IMR-90 (cell line): ENCODE measurements around the gene GRIN1. TPM values are rescaled to one million over a fixed set of nuclear protein-coding genes. Genes with fewer than 3 reads are reported as not detected.
A peak's percentile ranks its signal among the peaks of the same experiment; 100 is the strongest.

Experiments used
- ATAC-seq: fragments of 200-7000 bp; cut with Tn5 transposase; 2 replicates; pipeline ENCODE4 v1.9.1; 2020; ENCODE audit warnings: low read depth, mild to moderate bottlenecking, moderate library complexity
- BruUV-seq: library from RNA; stranded (reverse); fragments of 400-500 nt; replicated peaks from 2 replicates; lab custom pipeline; 2021; lab: Mats Ljungman, UMichigan
- CTCF ChIA-PET: fragments of 300-600 bp; formaldehyde crosslinking; extraction: SDS; loops from one replicate; lab custom pipeline; 2021; ENCODE audit warnings: antibody characterized with exemption; lab: Yijun Ruan, JAX
- POLR2A ChIA-PET: fragments of 300-600 bp; sonication (Branson Sonifier 250); formaldehyde crosslinking; loops from one replicate; lab custom pipeline; 2022; ENCODE audit warnings: antibody characterized with exemption; ENCODE audit not compliant: unreplicated experiment; lab: Charles Lee
- DNase-seq: peaks from one replicate; pipeline ENCODE4 v3.0.0; 2013
- H2AFZ ChIP-seq: replicated peaks from 2 replicates; pipeline ENCODE3; 2013; ENCODE audit warnings: low read length, mild to moderate bottlenecking; ENCODE audit not compliant: poor library complexity
- H2AK5ac ChIP-seq: 2 replicates; pipeline ENCODE4 v1.6.1; 2013; ENCODE audit warnings: low read depth, low read length, inconsistent platforms
- H2AK9ac ChIP-seq: replicated peaks from 2 replicates; pipeline ENCODE3; 2013; ENCODE audit warnings: mild to moderate bottlenecking, low read depth, low read length, moderate library complexity; ENCODE audit not compliant: poor library complexity
- H2BK120ac ChIP-seq: 2 replicates; pipeline ENCODE4 v1.6.1; 2013; ENCODE audit warnings: low read depth, low read length, inconsistent platforms
- H2BK15ac ChIP-seq: 3 replicates; pipeline ENCODE4 v1.6.1; 2013; ENCODE audit warnings: low read depth, low read length, inconsistent platforms
- H2BK20ac ChIP-seq: 2 replicates; pipeline ENCODE4 v1.6.1; 2013; ENCODE audit warnings: low read depth, mild to moderate bottlenecking, inconsistent platforms, low read length, moderate library complexity
- H2BK5ac ChIP-seq: 2 replicates; pipeline ENCODE4 v1.6.1; 2013; ENCODE audit warnings: mild to moderate bottlenecking, low read depth, low read length, inconsistent platforms; ENCODE audit not compliant: poor library complexity, severe bottlenecking
- H3K14ac ChIP-seq: replicated peaks from 2 replicates; pipeline ENCODE4 v1.6.1; 2013; ENCODE audit warnings: low read depth, low read length, inconsistent platforms
- H3K18ac ChIP-seq: 2 replicates; pipeline ENCODE4 v1.6.1; 2013; ENCODE audit warnings: low read depth, low read length, control low read depth
- H3K23ac ChIP-seq: 2 replicates; pipeline ENCODE4 v1.6.1; 2013; ENCODE audit warnings: low read depth, low read length, inconsistent platforms
- H3K27ac ChIP-seq: 2 replicates; pipeline ENCODE4 v1.5.1; 2013; ENCODE audit warnings: mild to moderate bottlenecking, control low read depth, low read length; ENCODE audit not compliant: insufficient read depth
- H3K27me3 ChIP-seq: 2 replicates; pipeline ENCODE4 v1.6.1; 2013; ENCODE audit warnings: low read length; ENCODE audit not compliant: control insufficient read depth, insufficient read depth
- H3K36me3 ChIP-seq: 2 replicates; pipeline ENCODE4 v1.6.1; 2013; ENCODE audit warnings: low read length, mixed read lengths; ENCODE audit not compliant: control insufficient read depth, insufficient read depth
- H3K4ac ChIP-seq: 2 replicates; pipeline ENCODE4 v1.6.1; 2013; ENCODE audit warnings: low read depth, low read length, inconsistent platforms
- H3K4me1 ChIP-seq: 2 replicates; pipeline ENCODE4 v1.6.1; 2013; ENCODE audit warnings: low read length, mixed read lengths; ENCODE audit not compliant: control insufficient read depth, insufficient read depth
- H3K4me2 ChIP-seq: 2 replicates; pipeline ENCODE4 v1.6.1; 2013; ENCODE audit warnings: low read depth, mild to moderate bottlenecking, control low read depth, low read length, moderate library complexity
- H3K4me3 ChIP-seq: 2 replicates; pipeline ENCODE4 v1.5.1; 2013; ENCODE audit warnings: low read depth, mild to moderate bottlenecking, control low read depth, low read length, moderate library complexity; ENCODE audit not compliant: insufficient read depth
- H3K56ac ChIP-seq: 2 replicates; pipeline ENCODE4 v1.6.1; 2013; ENCODE audit warnings: low read length, inconsistent platforms; ENCODE audit not compliant: insufficient read depth; ENCODE audit errors: extremely low read depth
- H3K79me1 ChIP-seq, 2 experiments: 2 replicates each; pipeline ENCODE4 v1.6.1; 2013; ENCODE audit warnings: low read length in 2 of 2, inconsistent platforms in 1 of 2, low read depth in 1 of 2
- H3K9ac ChIP-seq: 2 replicates; pipeline ENCODE4 v1.6.1; 2013; ENCODE audit warnings: low read depth, low read length, control low read depth
- H3K9me1 ChIP-seq: 2 replicates; pipeline ENCODE4 v1.6.1; 2013; ENCODE audit warnings: low read length, inconsistent platforms; ENCODE audit not compliant: insufficient read depth
- H3K9me3 ChIP-seq: 2 replicates; pipeline ENCODE4 v1.6.1; 2013; ENCODE audit warnings: low read length; ENCODE audit not compliant: control insufficient read depth, insufficient read depth
- H4K20me1 ChIP-seq: 2 replicates; pipeline ENCODE4 v1.6.1; 2013; ENCODE audit warnings: low read length, inconsistent platforms; ENCODE audit not compliant: insufficient read depth
- H4K5ac ChIP-seq: 2 replicates; pipeline ENCODE4 v1.6.1; 2013; ENCODE audit warnings: mild to moderate bottlenecking, low read depth, low read length, control low read depth
- H4K8ac ChIP-seq, 2 experiments: 2 replicates each; pipeline ENCODE4 v1.6.1; 2013; ENCODE audit warnings: low read depth in 2 of 2, low read length in 2 of 2, control low read depth in 1 of 2, inconsistent platforms in 1 of 2
- H4K91ac ChIP-seq: 2 replicates; pipeline ENCODE4 v1.6.1; 2013; ENCODE audit warnings: low read depth, low read length, inconsistent platforms; ENCODE audit not compliant: insufficient read depth
- MXI1 ChIP-seq: IDR thresholded peaks from 2 replicates; pipeline ENCODE4 v1.6.1; 2012; ENCODE audit warnings: low read depth, mild to moderate bottlenecking, low read length, moderate library complexity, borderline replicate concordance
- NFE2L2 ChIP-seq: fragments of 150-350 bp; IDR thresholded peaks from 2 replicates; pipeline ENCODE4 v1.6.1; 2016; ENCODE audit warnings: low read depth, mild to moderate bottlenecking, low read length
- WGBS, 2 experiments: methylation state at CpG; one replicate each; pipeline versions ENCODE4 v1.1.5 to v1.1.7; 2013; ENCODE audit warnings: missing lambda C conversion rate in 2 of 2; ENCODE audit not compliant: insufficient read length in 1 of 2; ENCODE audit errors: extremely low coverage in 2 of 2; 5-methylcytosine and 5-hydroxymethylcytosine counted together
- dilution Hi-C: fragments of 300-500 bp; cut with HindIII; formaldehyde crosslinking; loops from one replicate; pipeline ENCODE4 v1.14.3; 2018; ENCODE audit warnings: low sequenced_read_pairs; ENCODE audit not compliant: unreplicated experiment
- in situ Hi-C: fragments of 300-500 bp; cut with MboI; formaldehyde crosslinking; loops from 3 replicates; pipeline ENCODE4 v1.14.3; 2019; ENCODE audit warnings: low sequenced_read_pairs, inconsistent platforms, mixed read lengths
- intact Hi-C: fragments of 100-400 bp; cut with micrococcal nuclease; formaldehyde crosslinking; loops from 2 replicates; pipeline ENCODE4 v1.10.0; 2022
- polyA plus RNA-seq, 3 experiments: library from polyadenylated mRNA; depleted of rRNA; stranded (reverse); fragments of >200 nt; gene quantifications; 2 replicates each; pipeline ENCODE4 v1.2.3, GENCODE V29; 2012; ENCODE audit warnings: low replicate concordance in 1 of 3
- total RNA-seq: library from RNA; depleted of rRNA; stranded (reverse); fragments of >200 nt; gene quantifications from 2 replicates; pipeline ENCODE4 v1.2.3, GENCODE V29; 2012

GRIN1 gene
- total and polyA plus RNA-seq, 2 of the 4 experiments (the other 2 are of a cell fraction): 0.09 TPM; not detected in 1

DNA sequence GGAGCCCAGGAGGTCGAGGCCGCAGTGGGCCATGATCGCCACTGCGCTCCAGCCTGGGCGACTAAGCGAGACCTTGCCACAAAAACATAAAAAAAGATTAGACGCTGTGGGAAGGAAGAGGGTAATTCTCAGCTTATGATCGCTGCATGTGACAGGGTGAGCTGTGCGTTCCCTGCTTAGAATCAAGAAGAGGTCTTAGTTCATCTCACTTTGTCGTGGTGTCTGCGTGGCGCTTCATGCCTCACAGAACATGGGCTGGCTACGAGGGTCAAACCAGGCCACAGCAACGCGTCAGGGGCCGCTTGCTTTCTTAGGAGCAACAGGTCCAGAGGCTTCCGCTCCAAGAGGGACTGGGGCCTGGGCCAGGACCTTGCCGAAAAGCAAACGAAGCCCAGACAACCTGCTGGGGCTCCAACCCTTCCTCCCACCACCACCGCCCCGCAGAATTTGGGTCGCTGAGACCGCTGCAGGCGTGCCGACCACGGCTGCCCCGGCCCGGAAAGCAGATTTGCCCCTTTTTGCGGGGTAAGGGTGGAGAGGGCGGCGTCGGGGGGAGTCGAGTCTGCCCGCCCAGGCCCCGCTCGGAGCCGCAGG is 10.0 kb upstream of the GRIN1 start:
- Histone ChIP-seq H3K18ac (no peak overlapping the region), H2AFZ (peak overlapping the region; percentile 99), H3K9me1 (peaks cover 16% of the 10 kb centered on the region), H3K4ac (peak overlapping the region; percentile 93), H3K9ac (peak overlapping the region; percentile 90), H3K4me2 (peak overlapping the region; percentile 86), H3K4me1 (peaks cover 12% of the 10 kb centered on the region; the same call in 1 of the 2 replicates), H3K56ac (peak overlapping the region; percentile 71; the same call in 1 of the 2 replicates), H4K8ac (peak overlapping the region; percentile 77 to 96; a peak in 2 of 4 replicates), H3K36me3 (no peaks in the 10 kb centered on the region), H2AK9ac (peak overlapping the region; percentile 96), H3K23ac (peak overlapping the region; percentile 54), H4K5ac (peak overlapping the region; percentile 14; the same call in 1 of the 2 replicates), H2BK5ac (no peak overlapping the region), H4K91ac (peak overlapping the region; percentile 85; the same call in 1 of the 2 replicates), H2BK15ac (no peak overlapping the region), H3K27me3 (no peaks in the 10 kb centered on the region), H2BK120ac (no peak overlapping the region), H3K27ac (peak overlapping the region; percentile 74; the same call in 1 of the 2 replicates), H3K4me3 (peak overlapping the region; percentile 76), H4K20me1 (peaks cover 8% of the 10 kb centered on the region; the same call in 1 of the 2 replicates), H3K9me3 (peaks cover 4% of the 10 kb centered on the region; the same call in 1 of the 2 replicates), H3K14ac (peak overlapping the region; percentile 53; the same call in 1 of the 2 replicates), H3K79me1 (peaks cover 13 to 39% of the 10 kb centered on the region in 2 experiments), H2BK20ac (no peak overlapping the region), H2AK5ac (peak overlapping the region; percentile 80)
- ATAC-seq: no peak; the same call in 1 of the 2 replicates
- peak; percentile 25 for DNase-seq
- ChIA-PET CTCF (interaction anchor here (1.0 kb wide), 1 partner anchor 29 kb away, joined by 3 read pairs; no protein-coding TSS in a partner anchor), POLR2A (interaction anchor here (0.7 to 1.3 kb wide), 2 partner anchors 76 to 112 kb away, joined by 3 to 4 read pairs; partner anchors contain the start of gene TUBB4B)
- no peak for TF ChIP-seq NFE2L2
- peak; percentile 19; the same call in 1 of the 2 replicates for TF ChIP-seq MXI1
- 34% methylated on average over 18 of the region's 37 CpGs; no CpG with 5 or more reads in 1 of the 2 experiments for WGBS, 2 experiments
- intact Hi-C loops (no loop called here), dilution Hi-C loops (no loop called here), in situ Hi-C loops (no loop called here)
- TSS peak; percentile 28 for BruUV-seq
